ENCODE measurements around the gene CBFA2T2.
"Not testable (repeated sequence)": the region's sequence is repeated elsewhere in the genome, so short reads cannot be mapped to it uniquely, and the experiment has no call there.

- TF ChIP-seq, protein P1, sequence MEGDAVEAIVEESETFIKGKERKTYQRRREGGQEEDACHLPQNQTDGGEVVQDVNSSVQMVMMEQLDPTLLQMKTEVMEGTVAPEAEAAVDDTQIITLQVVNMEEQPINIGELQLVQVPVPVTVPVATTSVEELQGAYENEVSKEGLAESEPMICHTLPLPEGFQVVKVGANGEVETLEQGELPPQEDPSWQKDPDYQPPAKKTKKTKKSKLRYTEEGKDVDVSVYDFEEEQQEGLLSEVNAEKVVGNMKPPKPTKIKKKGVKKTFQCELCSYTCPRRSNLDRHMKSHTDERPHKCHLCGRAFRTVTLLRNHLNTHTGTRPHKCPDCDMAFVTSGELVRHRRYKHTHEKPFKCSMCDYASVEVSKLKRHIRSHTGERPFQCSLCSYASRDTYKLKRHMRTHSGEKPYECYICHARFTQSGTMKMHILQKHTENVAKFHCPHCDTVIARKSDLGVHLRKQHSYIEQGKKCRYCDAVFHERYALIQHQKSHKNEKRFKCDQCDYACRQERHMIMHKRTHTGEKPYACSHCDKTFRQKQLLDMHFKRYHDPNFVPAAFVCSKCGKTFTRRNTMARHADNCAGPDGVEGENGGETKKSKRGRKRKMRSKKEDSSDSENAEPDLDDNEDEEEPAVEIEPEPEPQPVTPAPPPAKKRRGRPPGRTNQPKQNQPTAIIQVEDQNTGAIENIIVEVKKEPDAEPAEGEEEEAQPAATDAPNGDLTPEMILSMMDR (IDR thresholded peaks at IDR 0.05): not testable (repeated sequence)
- TF ChIP-seq SIN3A (IDR thresholded peaks at IDR 0.05; ENCODE audit: borderline replicate concordance, insufficient read depth, low read depth, low read length); POLR2AphosphoS5 (IDR thresholded peaks at IDR 0.05; ENCODE audit: low read depth, low read length); TCF7L2 (IDR thresholded peaks at IDR 0.05; ENCODE audit: low read depth, low read length): not testable (repeated sequence)
- TF ChIP-seq, protein P2, sequence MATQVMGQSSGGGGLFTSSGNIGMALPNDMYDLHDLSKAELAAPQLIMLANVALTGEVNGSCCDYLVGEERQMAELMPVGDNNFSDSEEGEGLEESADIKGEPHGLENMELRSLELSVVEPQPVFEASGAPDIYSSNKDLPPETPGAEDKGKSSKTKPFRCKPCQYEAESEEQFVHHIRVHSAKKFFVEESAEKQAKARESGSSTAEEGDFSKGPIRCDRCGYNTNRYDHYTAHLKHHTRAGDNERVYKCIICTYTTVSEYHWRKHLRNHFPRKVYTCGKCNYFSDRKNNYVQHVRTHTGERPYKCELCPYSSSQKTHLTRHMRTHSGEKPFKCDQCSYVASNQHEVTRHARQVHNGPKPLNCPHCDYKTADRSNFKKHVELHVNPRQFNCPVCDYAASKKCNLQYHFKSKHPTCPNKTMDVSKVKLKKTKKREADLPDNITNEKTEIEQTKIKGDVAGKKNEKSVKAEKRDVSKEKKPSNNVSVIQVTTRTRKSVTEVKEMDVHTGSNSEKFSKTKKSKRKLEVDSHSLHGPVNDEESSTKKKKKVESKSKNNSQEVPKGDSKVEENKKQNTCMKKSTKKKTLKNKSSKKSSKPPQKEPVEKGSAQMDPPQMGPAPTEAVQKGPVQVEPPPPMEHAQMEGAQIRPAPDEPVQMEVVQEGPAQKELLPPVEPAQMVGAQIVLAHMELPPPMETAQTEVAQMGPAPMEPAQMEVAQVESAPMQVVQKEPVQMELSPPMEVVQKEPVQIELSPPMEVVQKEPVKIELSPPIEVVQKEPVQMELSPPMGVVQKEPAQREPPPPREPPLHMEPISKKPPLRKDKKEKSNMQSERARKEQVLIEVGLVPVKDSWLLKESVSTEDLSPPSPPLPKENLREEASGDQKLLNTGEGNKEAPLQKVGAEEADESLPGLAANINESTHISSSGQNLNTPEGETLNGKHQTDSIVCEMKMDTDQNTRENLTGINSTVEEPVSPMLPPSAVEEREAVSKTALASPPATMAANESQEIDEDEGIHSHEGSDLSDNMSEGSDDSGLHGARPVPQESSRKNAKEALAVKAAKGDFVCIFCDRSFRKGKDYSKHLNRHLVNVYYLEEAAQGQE (IDR thresholded peaks at IDR 0.05; ENCODE audit: insufficient read depth in 1 of 2, low read depth in 2 of 2, low read length in 1 of 2): not testable (repeated sequence)
Measured at GRCh38 chr20:33488661-33489494, 1.0 kb upstream of the CBFA2T2 start.

Data from Panc1 (cell line).